NCI-H748 (cell line): ENCODE data around the gene GJA1.
"Not testable (repeated sequence)": the region's sequence is repeated elsewhere in the genome, so short reads cannot be mapped to it uniquely, and the experiment has no call there.

Experiments
- DNase-seq: peaks from one replicate; lab custom pipeline; 2025; ENCODE audit not compliant: unreplicated experiment; lab: John Stamatoyannopoulos, UW

The GJA1 gene

GRCh38 chr6:121436960-121437850, 1.8 kb downstream of the GJA1 start:
- DNase-seq = peak; percentile 17

- DNase-seq = no peak
Observed at GRCh38 chr6:121437851-121438651, 2.6 kb downstream of the GJA1 start.

- DNase-seq = no peak
Observed at GRCh38 chr6:121438869-121439268, 3.4 kb downstream of the GJA1 start.

DNA sequence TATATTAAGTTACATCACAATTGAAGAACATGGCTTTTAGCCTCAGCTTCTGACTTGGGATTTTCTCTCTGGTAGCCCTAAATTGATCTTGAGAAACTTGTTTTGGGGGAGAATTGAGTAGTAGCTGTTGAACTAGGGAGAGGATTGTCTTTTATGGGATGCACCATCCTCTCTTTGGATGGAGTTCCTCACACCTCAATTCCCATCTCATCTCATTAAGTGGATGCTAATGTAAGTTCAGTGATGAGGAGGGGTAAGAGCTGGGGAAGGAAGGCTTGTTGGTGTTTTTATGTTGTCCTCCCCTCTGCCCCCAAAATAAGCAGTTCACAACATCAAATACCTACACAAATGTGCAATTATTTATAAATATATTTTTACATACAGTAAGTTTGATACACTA, 4.0 kb downstream of the GJA1 start:
- DNase-seq = no peak

DNA sequence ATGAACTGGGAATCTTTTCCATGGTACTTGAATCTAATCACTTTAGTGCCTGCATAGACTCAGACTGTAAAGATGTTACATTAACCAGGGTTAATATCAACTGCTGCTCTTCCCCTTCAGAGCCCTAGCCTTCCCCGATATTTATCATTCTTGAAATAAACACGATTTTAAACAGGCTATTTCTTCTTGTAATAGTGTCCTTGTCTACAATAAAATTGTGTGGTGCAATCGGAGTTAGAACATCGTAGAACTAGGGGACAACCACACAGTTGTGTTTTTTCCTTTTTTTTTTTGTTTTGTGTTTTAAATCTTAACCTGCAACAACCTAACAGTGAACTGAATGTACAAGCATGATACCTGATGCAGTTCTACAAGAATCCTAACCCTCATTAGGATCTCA, 4.5 kb downstream of the GJA1 start:
- no peak for DNase-seq

GRCh38 chr6:121441477-121441876, 6.0 kb downstream of the GJA1 start:
- no peak for DNase-seq

DNA sequence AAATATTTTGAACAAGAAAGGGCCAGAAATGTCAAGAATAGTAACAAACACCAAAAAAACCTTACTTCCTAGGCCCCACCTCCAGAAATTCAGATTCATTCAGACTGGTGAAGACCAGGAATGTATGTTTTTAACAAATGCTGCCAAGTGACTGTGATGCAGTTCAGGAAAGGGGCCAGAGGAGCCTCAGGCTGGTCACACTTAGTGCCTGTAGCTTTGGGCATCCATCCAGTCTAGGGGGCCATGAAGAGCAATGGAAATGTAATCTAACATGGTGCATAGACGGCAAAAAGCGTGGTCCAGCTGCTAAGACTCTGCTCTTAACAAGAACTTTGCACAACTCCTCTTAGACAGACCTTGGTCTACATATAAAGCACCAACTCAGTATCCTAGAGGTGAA, 7.1 kb downstream of the GJA1 start:
- no peak for DNase-seq

DNA sequence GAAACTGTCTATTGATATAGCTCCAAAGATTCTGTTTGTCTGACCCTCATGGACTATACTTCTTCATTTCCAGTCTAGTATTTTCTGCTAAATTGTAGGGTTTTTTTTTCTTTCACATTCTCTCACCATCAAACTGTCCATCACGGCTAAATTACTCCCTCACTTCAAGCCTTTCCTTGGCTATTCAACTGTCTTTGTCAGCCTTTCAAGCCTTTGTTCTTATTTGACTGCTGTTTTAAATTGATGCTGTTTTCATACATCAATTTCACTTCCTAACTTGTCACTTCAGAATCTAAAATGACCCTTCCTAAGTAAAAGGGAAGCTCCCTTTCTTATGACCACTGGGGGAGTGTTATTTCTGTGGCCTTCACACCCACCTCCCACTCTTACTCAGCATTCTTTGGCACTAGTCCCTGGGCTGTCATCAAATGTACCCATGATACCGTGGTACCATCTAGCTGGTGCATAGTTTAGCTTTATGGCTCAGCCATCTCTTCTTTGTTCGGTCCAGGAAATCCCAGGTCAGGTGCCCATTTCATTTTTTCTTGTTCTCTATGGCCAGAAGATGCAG, 8.6 kb downstream of the GJA1 start:
- DNase-seq = no peak

DNA sequence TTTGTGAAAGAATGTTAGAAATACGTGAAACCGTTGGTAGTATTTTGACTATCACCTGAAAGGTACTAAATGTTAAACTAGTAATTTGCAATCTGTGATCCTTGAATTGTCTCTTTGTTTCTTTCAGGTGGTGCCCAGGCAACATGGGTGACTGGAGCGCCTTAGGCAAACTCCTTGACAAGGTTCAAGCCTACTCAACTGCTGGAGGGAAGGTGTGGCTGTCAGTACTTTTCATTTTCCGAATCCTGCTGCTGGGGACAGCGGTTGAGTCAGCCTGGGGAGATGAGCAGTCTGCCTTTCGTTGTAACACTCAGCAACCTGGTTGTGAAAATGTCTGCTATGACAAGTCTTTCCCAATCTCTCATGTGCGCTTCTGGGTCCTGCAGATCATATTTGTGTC, 11.3 kb downstream of the GJA1 start:
- not testable (repeated sequence) for DNase-seq

- DNase-seq = not testable (repeated sequence)
Observed at GRCh38 chr6:121447746-121448145, 12.3 kb downstream of the GJA1 start.

DNA sequence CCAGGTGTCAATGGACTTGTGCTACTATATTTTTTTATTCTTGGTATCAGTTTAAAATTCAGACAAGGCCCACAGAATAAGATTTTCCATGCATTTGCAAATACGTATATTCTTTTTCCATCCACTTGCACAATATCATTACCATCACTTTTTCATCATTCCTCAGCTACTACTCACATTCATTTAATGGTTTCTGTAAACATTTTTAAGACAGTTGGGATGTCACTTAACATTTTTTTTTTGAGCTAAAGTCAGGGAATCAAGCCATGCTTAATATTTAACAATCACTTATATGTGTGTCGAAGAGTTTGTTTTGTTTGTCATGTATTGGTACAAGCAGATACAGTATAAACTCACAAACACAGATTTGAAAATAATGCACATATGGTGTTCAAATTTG, 13.1 kb downstream of the GJA1 start:
- not testable (repeated sequence) for DNase-seq

DNA sequence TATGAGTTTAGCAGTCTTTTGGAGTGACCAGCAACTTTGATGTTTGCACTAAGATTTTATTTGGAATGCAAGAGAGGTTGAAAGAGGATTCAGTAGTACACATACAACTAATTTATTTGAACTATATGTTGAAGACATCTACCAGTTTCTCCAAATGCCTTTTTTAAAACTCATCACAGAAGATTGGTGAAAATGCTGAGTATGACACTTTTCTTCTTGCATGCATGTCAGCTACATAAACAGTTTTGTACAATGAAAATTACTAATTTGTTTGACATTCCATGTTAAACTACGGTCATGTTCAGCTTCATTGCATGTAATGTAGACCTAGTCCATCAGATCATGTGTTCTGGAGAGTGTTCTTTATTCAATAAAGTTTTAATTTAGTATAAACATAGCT, 13.9 kb downstream of the GJA1 start:
- DNase-seq = no peak

DNA sequence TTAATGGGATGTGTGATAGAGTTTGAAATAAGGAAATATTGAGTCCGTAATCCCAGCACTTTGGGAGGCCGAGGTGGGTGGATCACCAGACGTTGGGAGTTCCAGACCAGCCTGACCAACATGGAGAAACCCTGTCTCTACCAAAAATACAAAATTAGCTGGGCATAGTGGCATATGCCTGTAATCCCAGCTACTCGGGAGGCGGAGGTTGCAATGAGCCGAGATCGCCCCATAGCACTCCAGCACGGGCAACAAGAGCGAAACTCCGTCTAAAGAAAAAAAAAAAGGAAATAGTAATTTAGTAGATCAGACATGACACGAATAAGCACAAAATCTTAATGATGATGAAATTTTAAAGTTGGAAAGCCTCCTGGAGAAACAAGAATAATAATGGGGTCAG, 14.8 kb downstream of the GJA1 start:
- no peak for DNase-seq

- no peak for DNase-seq
Observed at GRCh38 chr6:121451250-121451649, 15.8 kb downstream of the GJA1 start.

GRCh38 chr6:121453191-121453590, 17.7 kb downstream of the GJA1 start:
- no peak for DNase-seq

- no peak for DNase-seq
Observed at GRCh38 chr6:121460170-121460569, 24.7 kb downstream of the GJA1 start.

GRCh38 chr6:121463087-121463486, 27.6 kb downstream of the GJA1 start:
- DNase-seq = no peak

GRCh38 chr6:121465101-121465500, 29.7 kb downstream of the GJA1 start:
- no peak for DNase-seq

DNA sequence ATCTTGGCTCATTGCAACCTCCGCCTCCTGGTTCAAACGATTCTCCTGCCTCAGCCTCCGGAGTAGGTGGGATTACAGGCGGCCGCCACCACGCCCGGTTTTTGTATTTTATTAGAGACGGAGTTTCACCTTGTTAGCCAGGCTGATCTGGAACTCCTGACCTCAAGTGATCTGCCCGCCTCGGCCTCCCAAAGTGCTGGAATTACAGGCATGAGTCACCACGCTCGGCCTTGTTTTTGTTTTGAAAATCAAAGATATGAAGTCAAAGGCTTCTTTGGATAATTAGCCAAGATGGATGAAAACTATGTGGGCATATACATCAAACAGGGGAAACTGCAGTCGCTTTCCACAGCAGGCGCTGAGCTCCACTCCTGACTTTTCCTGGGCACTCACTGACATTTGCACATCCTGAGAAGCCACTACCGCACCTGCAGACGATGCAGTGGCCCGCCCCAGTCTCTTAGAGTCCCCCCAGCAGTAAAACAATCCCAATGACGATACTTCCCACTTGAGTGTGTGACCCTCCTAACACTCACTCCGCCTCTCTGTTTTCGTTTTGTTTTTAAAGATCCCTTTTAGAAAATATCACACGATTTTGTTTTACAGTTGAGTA, 44.1 kb downstream of the GJA1 start:
- DNase-seq = no peak

- no peak for DNase-seq
Observed at GRCh38 chr6:121480099-121480713, 44.8 kb downstream of the GJA1 start.
